ENCODE data around the gene TTBK2.

Gene TTBK2

DNA sequence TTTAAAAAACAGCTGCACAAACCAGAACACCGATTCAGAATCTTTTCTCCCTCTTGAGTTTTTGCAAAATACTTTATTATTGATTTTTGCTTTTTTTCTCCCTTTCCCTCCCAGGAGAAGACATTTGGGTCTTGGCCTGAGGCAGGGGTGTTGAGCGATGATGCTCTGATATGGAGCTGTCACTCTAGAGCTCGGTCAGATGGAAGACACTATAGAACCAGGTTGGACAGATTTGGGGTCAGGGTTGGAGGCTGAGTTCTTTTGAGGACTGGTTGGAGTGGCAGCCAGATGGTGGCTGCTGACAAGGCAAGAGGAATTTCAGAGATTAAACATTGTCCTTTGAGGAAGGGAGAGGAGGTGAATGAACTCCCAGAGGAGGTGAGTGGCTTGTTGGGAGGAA, 200.5 kb downstream of the TTBK2 start:
- TF ChIP-seq ZNF384 (IDR thresholded peaks at IDR 0.05) = no peak
- TF ChIP-seq, protein P1, sequence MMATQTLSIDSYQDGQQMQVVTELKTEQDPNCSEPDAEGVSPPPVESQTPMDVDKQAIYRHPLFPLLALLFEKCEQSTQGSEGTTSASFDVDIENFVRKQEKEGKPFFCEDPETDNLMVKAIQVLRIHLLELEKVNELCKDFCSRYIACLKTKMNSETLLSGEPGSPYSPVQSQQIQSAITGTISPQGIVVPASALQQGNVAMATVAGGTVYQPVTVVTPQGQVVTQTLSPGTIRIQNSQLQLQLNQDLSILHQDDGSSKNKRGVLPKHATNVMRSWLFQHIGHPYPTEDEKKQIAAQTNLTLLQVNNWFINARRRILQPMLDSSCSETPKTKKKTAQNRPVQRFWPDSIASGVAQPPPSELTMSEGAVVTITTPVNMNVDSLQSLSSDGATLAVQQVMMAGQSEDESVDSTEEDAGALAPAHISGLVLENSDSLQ (IDR thresholded peaks at IDR 0.05) = no peak
- TF ChIP-seq FOXM1 (IDR thresholded peaks at IDR 0.05; ENCODE audit: borderline replicate concordance) = no peak
- no peak for TF ChIP-seq HDGF (IDR thresholded peaks at IDR 0.05; ENCODE audit: borderline replicate concordance)
- no peak for TF ChIP-seq ARNT (IDR thresholded peaks at IDR 0.05)
- no peak for TF ChIP-seq LEF1 (IDR thresholded peaks at IDR 0.05; ENCODE audit: borderline replicate concordance)
- no peak for TF ChIP-seq SP1 (IDR thresholded peaks at IDR 0.05)
- no peak for TF ChIP-seq BHLHE40 (IDR thresholded peaks at IDR 0.05; ENCODE audit: borderline replicate concordance)
- no peak for TF ChIP-seq NFRKB (IDR thresholded peaks at IDR 0.05)
- no peak for TF ChIP-seq FOXA1 (IDR thresholded peaks at IDR 0.05)
- DNase-seq (ENCODE audit: extremely low spot score) = no peak
- ChIA-PET POLR2A (no interaction called here), CTCF (interaction anchor here (1.0 kb wide), 1 partner anchor 13 kb away, joined by 3 read pairs; no protein-coding TSS in a partner anchor)

DNA sequence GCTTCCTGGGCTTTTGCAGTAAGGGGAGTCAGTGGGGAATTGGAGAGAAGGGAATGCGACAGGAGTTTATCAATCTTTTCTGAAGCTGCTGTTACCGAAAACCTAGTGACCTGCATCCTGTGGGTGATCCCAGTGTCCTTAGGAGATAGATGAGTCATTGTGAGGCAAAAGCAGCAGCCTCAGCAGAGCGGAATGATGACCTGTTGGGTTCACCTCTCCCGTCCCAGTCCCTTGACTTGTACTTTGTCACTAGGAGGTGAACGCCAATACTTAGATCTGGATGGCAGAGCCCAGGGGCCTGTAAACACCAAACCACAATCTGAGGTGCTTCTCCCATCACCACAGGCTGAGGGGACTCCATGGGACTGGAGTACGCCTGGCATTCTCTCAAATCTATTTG, 201.5 kb downstream of the TTBK2 start:
- POLR2A ChIA-PET = no interaction called here
- no peak for TF ChIP-seq TARDBP (IDR thresholded peaks at IDR 0.05)
- TF ChIP-seq SP1 (IDR thresholded peaks at IDR 0.05) = no peak
- TF ChIP-seq ELF4 (IDR thresholded peaks at IDR 0.05) = no peak
- no peak for TF ChIP-seq L3MBTL2 (conservative IDR thresholded peaks at IDR 0.05)
- TF ChIP-seq FOXM1 (IDR thresholded peaks at IDR 0.05; ENCODE audit: borderline replicate concordance) = no peak
- TF ChIP-seq SUZ12 (IDR thresholded peaks at IDR 0.05) = no peak
- no peak for TF ChIP-seq BHLHE40 (IDR thresholded peaks at IDR 0.05; ENCODE audit: borderline replicate concordance)
- TF ChIP-seq NFRKB (IDR thresholded peaks at IDR 0.05) = no peak
- TF ChIP-seq ARNT (IDR thresholded peaks at IDR 0.05) = no peak
- TF ChIP-seq ZNF384 (IDR thresholded peaks at IDR 0.05) = no peak
- no peak for TF ChIP-seq FOXK2 (IDR thresholded peaks at IDR 0.05)
- TF ChIP-seq LEF1 (IDR thresholded peaks at IDR 0.05; ENCODE audit: borderline replicate concordance) = no peak
- no peak for TF ChIP-seq FOXA1 (IDR thresholded peaks at IDR 0.05)
- no peak for TF ChIP-seq HDGF (IDR thresholded peaks at IDR 0.05; ENCODE audit: borderline replicate concordance)
- TF ChIP-seq, protein P1 (IDR thresholded peaks at IDR 0.05) = no peak
- no peak for TF ChIP-seq CTBP1 (IDR thresholded peaks at IDR 0.05; ENCODE audit: borderline replicate concordance)
- CTCF ChIA-PET = interaction anchor here (1.0 kb wide), 1 partner anchor 14 kb away, joined by 3 read pairs; no protein-coding TSS in a partner anchor
- no peak for DNase-seq (ENCODE audit: extremely low spot score)

DNA sequence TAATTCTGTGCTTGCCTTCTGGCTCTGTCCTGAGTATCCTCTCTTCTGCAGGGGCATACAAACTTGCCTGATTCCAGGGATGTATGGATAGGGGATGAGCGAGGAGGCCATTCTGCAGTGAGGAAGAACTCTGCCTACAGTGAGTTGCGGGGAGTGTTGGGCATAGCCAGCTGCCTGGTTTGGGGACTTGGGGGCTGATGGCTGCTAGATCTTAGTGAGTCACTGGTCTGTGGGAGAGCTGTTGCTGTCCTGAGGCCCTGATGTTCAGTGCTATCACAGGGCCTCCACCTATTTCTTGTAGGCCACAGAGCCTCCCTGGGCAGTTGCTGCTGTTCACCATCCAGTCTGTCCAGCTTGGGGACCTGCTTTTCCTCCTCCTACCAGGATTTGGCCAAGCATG, 204.0 kb downstream of the TTBK2 start:
- no peak for DNase-seq (ENCODE audit: extremely low spot score)
- CTCF ChIA-PET = interaction anchor here (0.6 kb wide), 1 partner anchor 210 kb away, joined by 5 read pairs; no protein-coding TSS in a partner anchor
- POLR2A ChIA-PET = no interaction called here
- TF ChIP-seq ELF4 (IDR thresholded peaks at IDR 0.05) (no peak), L3MBTL2 (conservative IDR thresholded peaks at IDR 0.05) (no peak)

DNA sequence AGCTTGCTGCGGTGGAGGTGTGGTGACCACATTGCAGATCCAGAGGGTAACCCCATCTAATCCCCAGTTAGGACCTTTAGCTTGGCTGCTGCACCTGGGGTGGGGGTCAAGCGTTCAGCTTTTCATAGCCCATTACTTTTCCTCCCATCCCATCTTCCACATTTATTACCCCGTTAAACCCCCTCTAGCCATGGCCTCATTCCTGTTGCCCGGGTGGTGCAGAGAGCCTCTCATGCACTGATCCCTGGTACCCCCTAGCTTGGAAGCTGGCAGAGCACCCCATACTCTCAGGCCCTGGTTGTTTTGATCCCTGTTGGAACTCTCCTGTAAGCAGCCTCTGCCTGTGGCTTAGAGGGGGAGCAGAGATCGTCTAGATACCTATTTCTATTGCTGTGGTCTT, 204.5 kb downstream of the TTBK2 start:
- ChIA-PET POLR2A (no interaction called here), CTCF (interaction anchor here (0.6 kb wide), 1 partner anchor 210 kb away, joined by 5 read pairs; no protein-coding TSS in a partner anchor)
- TF ChIP-seq SUZ12 (IDR thresholded peaks at IDR 0.05) = no peak
- no peak for TF ChIP-seq HDGF (IDR thresholded peaks at IDR 0.05; ENCODE audit: borderline replicate concordance)
- no peak for TF ChIP-seq L3MBTL2 (conservative IDR thresholded peaks at IDR 0.05)
- no peak for TF ChIP-seq FOXM1 (IDR thresholded peaks at IDR 0.05; ENCODE audit: borderline replicate concordance)
- no peak for TF ChIP-seq SP1 (IDR thresholded peaks at IDR 0.05)
- no peak for TF ChIP-seq ARNT (IDR thresholded peaks at IDR 0.05)
- TF ChIP-seq FOXA1 (IDR thresholded peaks at IDR 0.05) = no peak
- no peak for TF ChIP-seq FOXK2 (IDR thresholded peaks at IDR 0.05)
- no peak for TF ChIP-seq LEF1 (IDR thresholded peaks at IDR 0.05; ENCODE audit: borderline replicate concordance)
- TF ChIP-seq, protein P1 (IDR thresholded peaks at IDR 0.05) = no peak
- TF ChIP-seq TARDBP (IDR thresholded peaks at IDR 0.05) = no peak
- DNase-seq (ENCODE audit: extremely low spot score) = no peak

DNA sequence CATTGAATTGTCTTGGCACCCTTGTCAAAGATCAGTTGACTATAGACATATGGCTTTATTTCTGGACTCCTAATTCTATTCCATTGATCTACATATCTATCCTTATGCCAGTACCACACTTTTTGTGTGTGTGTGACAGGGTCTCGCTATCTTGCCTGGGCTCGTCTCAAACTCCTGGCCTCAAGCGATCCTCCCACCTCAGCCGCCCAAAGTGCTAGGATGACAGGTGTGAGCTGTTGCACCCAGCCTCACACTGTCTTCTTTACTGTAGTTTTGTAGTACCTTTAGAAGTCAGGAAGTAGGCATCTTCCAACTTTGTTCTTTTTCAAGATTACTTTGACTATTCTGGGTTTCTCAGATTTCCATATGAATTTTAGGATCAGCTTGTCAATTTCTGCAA, 208.0 kb downstream of the TTBK2 start:
- CTCF ChIA-PET = no interaction called here
- TF ChIP-seq FOXK2 (IDR thresholded peaks at IDR 0.05) = no peak
- TF ChIP-seq SP1 (IDR thresholded peaks at IDR 0.05) = no peak
- TF ChIP-seq FOXA1 (IDR thresholded peaks at IDR 0.05) = no peak
- TF ChIP-seq, protein P1 (IDR thresholded peaks at IDR 0.05) = no peak
- TF ChIP-seq BHLHE40 (IDR thresholded peaks at IDR 0.05; ENCODE audit: borderline replicate concordance) = no peak
- no peak for TF ChIP-seq FOXM1 (IDR thresholded peaks at IDR 0.05; ENCODE audit: borderline replicate concordance)
- TF ChIP-seq SUZ12 (IDR thresholded peaks at IDR 0.05) = no peak
- no peak for TF ChIP-seq NFRKB (IDR thresholded peaks at IDR 0.05)
- no peak for TF ChIP-seq TARDBP (IDR thresholded peaks at IDR 0.05)
- TF ChIP-seq ARNT (IDR thresholded peaks at IDR 0.05) = no peak
- no peak for TF ChIP-seq L3MBTL2 (conservative IDR thresholded peaks at IDR 0.05)
- no peak for TF ChIP-seq ELF4 (IDR thresholded peaks at IDR 0.05)
- TF ChIP-seq CTBP1 (IDR thresholded peaks at IDR 0.05; ENCODE audit: borderline replicate concordance) = no peak
- TF ChIP-seq HDGF (IDR thresholded peaks at IDR 0.05; ENCODE audit: borderline replicate concordance) = no peak
- no peak for TF ChIP-seq ZNF384 (IDR thresholded peaks at IDR 0.05)
- no peak for TF ChIP-seq LEF1 (IDR thresholded peaks at IDR 0.05; ENCODE audit: borderline replicate concordance)
- POLR2A ChIA-PET = no interaction called here
- DNase-seq (ENCODE audit: extremely low spot score) = no peak

DNA sequence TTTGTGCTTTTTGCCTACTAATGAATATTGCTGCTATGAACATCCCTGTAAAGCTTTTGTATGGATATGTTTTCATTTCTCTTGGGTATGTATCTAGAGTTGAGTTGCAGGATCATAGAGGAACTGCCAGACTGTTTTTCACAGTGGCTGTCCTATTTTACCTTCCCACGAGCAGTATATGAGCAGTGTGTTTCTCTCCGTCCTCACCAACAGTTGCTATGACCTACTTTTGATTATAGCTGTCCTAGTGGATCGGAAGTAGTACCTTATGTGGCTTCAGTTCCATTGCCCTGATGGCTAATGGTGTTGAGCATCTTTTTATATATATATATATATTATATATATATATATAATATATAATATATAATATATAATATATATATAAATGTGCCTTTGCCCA, 208.8 kb downstream of the TTBK2 start:
- POLR2A ChIA-PET = no interaction called here
- CTCF ChIA-PET = no interaction called here
- no peak for DNase-seq (ENCODE audit: extremely low spot score)

More for the DNA sequence above, 208.8 kb downstream of the TTBK2 start:
- TF ChIP-seq ELF4 (IDR thresholded peaks at IDR 0.05) (no peak), CTBP1 (IDR thresholded peaks at IDR 0.05; ENCODE audit: borderline replicate concordance) (no peak), HDGF (IDR thresholded peaks at IDR 0.05; ENCODE audit: borderline replicate concordance) (no peak), FOXM1 (IDR thresholded peaks at IDR 0.05; ENCODE audit: borderline replicate concordance) (no peak), NFRKB (IDR thresholded peaks at IDR 0.05) (no peak), BHLHE40 (IDR thresholded peaks at IDR 0.05; ENCODE audit: borderline replicate concordance) (no peak), FOXK2 (IDR thresholded peaks at IDR 0.05) (no peak), SUZ12 (IDR thresholded peaks at IDR 0.05) (no peak), L3MBTL2 (conservative IDR thresholded peaks at IDR 0.05) (no peak), SP1 (IDR thresholded peaks at IDR 0.05) (no peak), FOXA1 (IDR thresholded peaks at IDR 0.05) (no peak), LEF1 (IDR thresholded peaks at IDR 0.05; ENCODE audit: borderline replicate concordance) (no peak), TARDBP (IDR thresholded peaks at IDR 0.05) (no peak)
- TF ChIP-seq, protein P1 (IDR thresholded peaks at IDR 0.05) = no peak

All from HEK293T (cell line).